PC-3 (cell line): Measurements from ENCODE around the gene FGFR1OP2.

ENCODE experiments used
- EZH2 ChIP-seq: fragments of 300-600 bp; sonication (generic); IDR thresholded peaks from one replicate; pipeline ENCODE4 v1.6.1; 2017; ENCODE audit warnings: antibody characterized with exemption, mild to moderate bottlenecking, low read length; ENCODE audit not compliant: unreplicated experiment
- TF ChIP-seq, protein P1 (sequence below): fragments of 300-600 bp; sonication (generic); conservative IDR thresholded peaks from 2 replicates; pipeline ENCODE4 v1.5.1; 2017; ENCODE audit warnings: antibody characterized with exemption, low read depth, mild to moderate bottlenecking, low read length

DNA sequence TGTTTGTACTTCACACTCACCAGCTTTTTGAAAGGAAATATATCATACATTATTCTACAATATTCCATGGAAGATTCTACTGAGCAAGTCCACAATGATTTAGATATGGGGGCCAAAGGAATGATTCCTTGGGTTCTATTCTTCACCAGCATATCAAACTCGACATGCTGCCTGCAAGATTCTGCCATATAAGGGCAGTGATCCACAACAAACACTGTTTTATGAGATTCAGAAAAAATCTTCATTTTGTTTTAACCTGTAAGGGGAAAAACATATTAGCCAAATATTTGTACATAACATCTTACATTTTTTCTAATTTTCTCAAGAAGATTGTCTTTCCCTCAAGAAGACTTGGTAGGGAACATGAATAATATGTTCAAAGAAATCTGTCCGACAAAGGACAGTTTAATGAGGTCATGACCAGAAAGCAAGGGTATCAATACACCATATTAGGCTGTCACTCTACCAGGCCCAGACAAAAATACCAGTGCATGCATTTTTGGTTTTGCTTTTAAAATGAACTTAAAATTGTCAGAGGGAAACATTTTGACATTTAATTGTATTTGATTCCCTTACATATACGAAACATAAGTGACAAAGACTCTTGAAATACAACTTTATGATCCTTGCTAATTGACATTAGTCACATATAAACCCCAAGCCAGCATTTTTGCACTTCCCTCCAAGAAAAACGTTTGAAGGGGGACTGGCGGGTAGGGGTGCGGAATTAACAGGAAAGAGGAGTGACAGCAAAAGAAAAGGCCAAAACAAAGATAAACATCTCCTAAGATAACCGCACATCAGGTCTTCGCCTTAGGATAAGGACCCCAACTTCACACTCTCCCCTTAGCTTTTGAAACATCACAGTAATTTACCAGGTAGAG lies 1.5 kb upstream of the FGFR1OP2 start:
- TF ChIP-seq, protein P1, sequence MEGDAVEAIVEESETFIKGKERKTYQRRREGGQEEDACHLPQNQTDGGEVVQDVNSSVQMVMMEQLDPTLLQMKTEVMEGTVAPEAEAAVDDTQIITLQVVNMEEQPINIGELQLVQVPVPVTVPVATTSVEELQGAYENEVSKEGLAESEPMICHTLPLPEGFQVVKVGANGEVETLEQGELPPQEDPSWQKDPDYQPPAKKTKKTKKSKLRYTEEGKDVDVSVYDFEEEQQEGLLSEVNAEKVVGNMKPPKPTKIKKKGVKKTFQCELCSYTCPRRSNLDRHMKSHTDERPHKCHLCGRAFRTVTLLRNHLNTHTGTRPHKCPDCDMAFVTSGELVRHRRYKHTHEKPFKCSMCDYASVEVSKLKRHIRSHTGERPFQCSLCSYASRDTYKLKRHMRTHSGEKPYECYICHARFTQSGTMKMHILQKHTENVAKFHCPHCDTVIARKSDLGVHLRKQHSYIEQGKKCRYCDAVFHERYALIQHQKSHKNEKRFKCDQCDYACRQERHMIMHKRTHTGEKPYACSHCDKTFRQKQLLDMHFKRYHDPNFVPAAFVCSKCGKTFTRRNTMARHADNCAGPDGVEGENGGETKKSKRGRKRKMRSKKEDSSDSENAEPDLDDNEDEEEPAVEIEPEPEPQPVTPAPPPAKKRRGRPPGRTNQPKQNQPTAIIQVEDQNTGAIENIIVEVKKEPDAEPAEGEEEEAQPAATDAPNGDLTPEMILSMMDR: no peak
- no peak for TF ChIP-seq EZH2
